B cell (primary cell): Measurements from ENCODE around the gene NPR3. TPM values are rescaled to one million over a fixed set of nuclear protein-coding genes. Genes with fewer than 3 reads are reported as not detected.

Experiments used
- ATAC-seq: fragments of 200-7000 bp; cut with Tn5 transposase; one replicate; pipeline ENCODE4 v1.10.0; 2021; ENCODE audit warnings: low read depth, mild to moderate bottlenecking, moderate number of reproducible peaks, moderate library complexity
- CTCF ChIA-PET: fragments of 350-600 bp; sonication (Branson Sonifier 250); formaldehyde crosslinking; loops from one replicate; lab custom pipeline; 2021; ENCODE audit warnings: antibody characterized with exemption, inconsistent platforms; lab: Charles Lee
- POLR2A ChIA-PET: fragments of 350-600 bp; sonication (Branson Sonifier 250); formaldehyde crosslinking; loops from one replicate; lab custom pipeline; 2021; ENCODE audit warnings: antibody characterized with exemption; lab: Charles Lee
- DNase-seq: peaks from one replicate; pipeline ENCODE4 v3.0.0; 2013
- H2AFZ ChIP-seq: 2 replicates; pipeline ENCODE4 v1.6.1; 2012; ENCODE audit warnings: mild to moderate bottlenecking, low read depth, low read length; ENCODE audit not compliant: insufficient read depth, poor library complexity, severe bottlenecking
- H3K27ac ChIP-seq, 2 donors: 1 replicate in 1 of 2; 2 replicates in 1 of 2; pipeline ENCODE4 v1.5.1; 2012 to 2013; ENCODE audit warnings: low read length in 2 of 2, mild to moderate bottlenecking in 2 of 2, moderate library complexity in 1 of 2
- H3K27me3 ChIP-seq, 4 experiments: fragments of 200-600 bp in 1 of 4; sonication (generic) in 1 of 4; replicated peaks in 1 of 4; 1 replicate in 2 of 4; 2 replicates in 2 of 4; pipeline versions ENCODE4 v1.6.1 to v1.7.0; 2013 to 2016; ENCODE audit warnings: low read length in 3 of 4, mild to moderate bottlenecking in 2 of 4, mixed read lengths in 1 of 4, moderate library complexity in 1 of 4; ENCODE audit not compliant: insufficient read depth in 4 of 4, control insufficient read depth in 3 of 4; ENCODE audit errors: control extremely low read depth in 1 of 4
- H3K36me3 ChIP-seq, 2 experiments: replicated peaks in 1 of 2; 1 replicate in 1 of 2; 2 replicates in 1 of 2; pipeline versions ENCODE4 v1.6.1 to v1.7.1; 2013; ENCODE audit warnings: low read length in 1 of 2; ENCODE audit not compliant: insufficient read depth in 2 of 2, control insufficient read depth in 1 of 2; ENCODE audit errors: control extremely low read depth in 1 of 2, extremely low read depth in 1 of 2
- H3K4me1 ChIP-seq, 2 donors: fragments of 200-600 bp in 1 of 2; sonication (generic) in 1 of 2; 1 replicate in 1 of 2; 2 replicates in 1 of 2; pipeline versions ENCODE4 v1.5.1 to v1.6.1; 2013 to 2017; ENCODE audit warnings: low read length in 2 of 2; ENCODE audit not compliant: control insufficient read depth in 2 of 2, insufficient read depth in 2 of 2
- H3K4me2 ChIP-seq: replicated peaks from 2 replicates; pipeline ENCODE3; 2012; ENCODE audit warnings: mild to moderate bottlenecking, low read depth, low read length; ENCODE audit not compliant: poor library complexity, severe bottlenecking
- H3K4me3 ChIP-seq, 5 experiments: fragments of 200-600 bp in 1 of 5; sonication (generic) in 1 of 5; 1 replicate in 3 of 5; 2 replicates in 2 of 5; pipeline versions ENCODE4 v1.5.1 to v1.7.0; 2011 to 2016; ENCODE audit warnings: low read length in 4 of 5, mild to moderate bottlenecking in 4 of 5, low read depth in 2 of 5, control low read depth in 1 of 5, moderate library complexity in 1 of 5; ENCODE audit not compliant: insufficient read depth in 1 of 5; ENCODE audit errors: control extremely low read depth in 1 of 5, extremely low read depth in 1 of 5
- H3K79me2 ChIP-seq: fragments of 200-600 bp; sonication (generic); one replicate; pipeline ENCODE4 v1.6.0; 2016; ENCODE audit warnings: low read length; ENCODE audit not compliant: control insufficient read depth, insufficient read depth
- H3K9ac ChIP-seq: fragments of 200-600 bp; sonication (generic); 2 replicates; pipeline ENCODE4 v1.6.1; 2017; ENCODE audit warnings: mild to moderate bottlenecking, low read length, moderate library complexity
- H3K9me3 ChIP-seq, 3 donors: one replicate each; pipeline versions ENCODE4 v1.6.1 to v1.7.1; 2013; ENCODE audit warnings: low read length in 2 of 3; ENCODE audit not compliant: control insufficient read depth in 2 of 3, insufficient read depth in 1 of 3; ENCODE audit errors: control extremely low read depth in 1 of 3
- H4K20me1 ChIP-seq: 2 replicates; pipeline ENCODE4 v1.6.0; 2012; ENCODE audit warnings: mild to moderate bottlenecking, low read length; ENCODE audit not compliant: insufficient read depth, control insufficient read depth, poor library complexity, severe bottlenecking
- H3K27ac Mint-ChIP-seq: one replicate; pipeline ENCODE4 v1.8.0; 2021; ENCODE audit warnings: mixed read lengths
- H3K27me3 Mint-ChIP-seq: one replicate; pipeline ENCODE4 v1.8.0; 2021; ENCODE audit warnings: mixed read lengths
- H3K4me1 Mint-ChIP-seq: one replicate; pipeline ENCODE4 v1.8.0; 2021; ENCODE audit warnings: mixed read lengths
- H3K4me3 Mint-ChIP-seq: one replicate; pipeline ENCODE4 v1.8.0; 2021; ENCODE audit warnings: mixed read lengths
- H3K9me3 Mint-ChIP-seq: one replicate; pipeline ENCODE4 v1.8.0; 2022; ENCODE audit warnings: mixed read lengths; ENCODE audit not compliant: insufficient read depth
- CTCF ChIP-seq: fragments of 200-600 bp; IDR thresholded peaks from one replicate; pipeline ENCODE4 v1.8.0; 2022; ENCODE audit warnings: antibody characterized with exemption, mild to moderate bottlenecking
- EZH2 ChIP-seq: IDR thresholded peaks from 2 replicates; pipeline ENCODE4 v1.6.1; 2012; ENCODE audit warnings: borderline replicate concordance, low read depth, mild to moderate bottlenecking, moderate library complexity, low read length; ENCODE audit not compliant: insufficient read depth, poor library complexity, severe bottlenecking
- WGBS: methylation state at CpG from one replicate; pipeline ENCODE4 v1.1.5; 2013; ENCODE audit warnings: missing lambda C conversion rate; ENCODE audit not compliant: insufficient coverage; 5-methylcytosine and 5-hydroxymethylcytosine counted together
- intact Hi-C: fragments of 100-400 bp; cut with micrococcal nuclease; formaldehyde crosslinking; loops from one replicate; pipeline ENCODE4 v1.10.0; 2022
- polyA plus RNA-seq: library from polyadenylated mRNA; depleted of rRNA; stranded (reverse); fragments of >200 nt; gene quantifications from 2 replicates; pipeline ENCODE4 v1.2.3, GENCODE V29; 2012
- total RNA-seq, 2 donors: library from RNA; stranded (reverse); fragments of 120-200 nt in 1 of 2; gene quantifications; 1 replicate in 1 of 2; 2 replicates in 1 of 2; pipeline versions ENCODE4 v1.2.3 to v1.2.4, GENCODE V29; 2013 to 2022

The NPR3 gene
- total and polyA plus RNA-seq, 2 donors (not counting 1 experiment from before 2014, with no cell fraction given): not detected

GRCh38 chr5:32720300-32720699, 9.2 kb downstream of the NPR3 start:
- no peak for TF ChIP-seq CTCF
- TF ChIP-seq EZH2: no peak
- Histone ChIP-seq H3K4me1 (no peaks in the 10 kb centered on the region), H2AFZ (no peak overlapping the region), H3K9me3 (peaks cover 0 to 3% (median 0%) of the 10 kb centered on the region in 3 donors), H4K20me1 (no peaks in the 10 kb centered on the region), H3K79me2 (no peaks in the 10 kb centered on the region), H3K4me3 (no peak overlapping the region), H3K27me3 (peaks cover 0 to 3% (median 0%) of the 10 kb centered on the region in 4 experiments), H3K27ac (no peak overlapping the region), H3K9ac (no peak overlapping the region), H3K4me2 (no peak overlapping the region), H3K36me3 (no peaks in the 10 kb centered on the region)
- Mint-ChIP-seq H3K9me3 (no peaks in the 10 kb centered on the region), H3K27me3 (peaks cover 38% of the 10 kb centered on the region), H3K27ac (no peak overlapping the region), H3K4me1 (no peaks in the 10 kb centered on the region), H3K4me3 (no peak overlapping the region)
- DNase-seq (no peak), ATAC-seq (no peak)
- CTCF ChIA-PET: no interaction called here
- intact Hi-C loops: no loop called here
- POLR2A ChIA-PET: no interaction called here
- WGBS: no CpG with 5 or more reads among the region's 2 CpGs

GRCh38 chr5:32721626-32722025, 10.5 kb downstream of the NPR3 start:
- H3K9ac ChIP-seq: no peak overlapping the region
- H3K36me3 ChIP-seq: no peaks in the 10 kb centered on the region
- H3K79me2 ChIP-seq: no peaks in the 10 kb centered on the region
- ChIA-PET CTCF (no interaction called here), POLR2A (no interaction called here)
- intact Hi-C loops: no loop called here
- H3K4me3 ChIP-seq: no peak overlapping the region
- H2AFZ ChIP-seq: no peak overlapping the region
- no peak overlapping the region for H3K4me3 Mint-ChIP-seq
- TF ChIP-seq CTCF: no peak
- TF ChIP-seq EZH2: no peak
- H3K27me3 ChIP-seq: no peaks in the 10 kb centered on the region
- ATAC-seq: no peak
- H3K27me3 Mint-ChIP-seq: peaks cover 30% of the 10 kb centered on the region
- no peak for DNase-seq
- no peaks in the 10 kb centered on the region for H3K9me3 Mint-ChIP-seq
- H3K4me1 Mint-ChIP-seq: peaks cover 9% of the 10 kb centered on the region
- H3K4me1 ChIP-seq: peaks cover 0 to 9% of the 10 kb centered on the region in 2 donors
- no peaks in the 10 kb centered on the region for H4K20me1 ChIP-seq
- no peak overlapping the region for H3K4me2 ChIP-seq
- H3K9me3 ChIP-seq: peaks cover 0 to 3% (median 0%) of the 10 kb centered on the region in 3 donors
- no peak overlapping the region for H3K27ac ChIP-seq
- no peak overlapping the region for H3K27ac Mint-ChIP-seq
